Erythroblast (primary cell): Measurements from ENCODE around the gene TSPYL4.

ENCODE experiments used
- DNase-seq, 2 experiments: peaks; one replicate each; lab custom pipeline; 2025; lab: John Stamatoyannopoulos, UW
- GATA1 ChIP-seq: IDR thresholded peaks from 2 replicates; pipeline ENCODE4 v1.6.1; 2011; ENCODE audit warnings: low read depth, mild to moderate bottlenecking, control low read depth, low read length, moderate library complexity
- POLR2A ChIP-seq: IDR thresholded peaks from 2 replicates; pipeline ENCODE4 v1.6.1; 2011; ENCODE audit warnings: mild to moderate bottlenecking, low read length

The TSPYL4 gene

DNA sequence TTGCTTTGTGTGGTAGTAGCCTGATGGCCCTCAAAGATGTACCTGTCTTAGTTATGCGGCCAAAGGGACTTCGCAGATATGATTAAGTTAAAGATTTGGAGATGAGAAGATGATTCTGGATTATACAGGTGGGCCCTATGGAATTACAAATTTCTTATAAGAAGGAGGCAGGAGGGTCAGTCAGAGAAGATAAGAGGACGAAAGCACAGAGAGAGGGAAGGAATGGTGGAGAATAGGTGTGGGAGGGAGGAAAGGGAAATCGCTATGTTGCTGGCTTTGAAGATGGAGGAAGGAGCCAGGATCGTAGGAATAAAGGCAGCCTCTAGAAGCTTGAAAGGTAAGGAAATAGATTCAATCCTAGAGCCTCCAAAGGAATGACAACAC lies 27.1 kb upstream of the TSPYL4 start:
- no peak for DNase-seq
- TF ChIP-seq GATA1 (no peak), POLR2A (no peak)

DNA sequence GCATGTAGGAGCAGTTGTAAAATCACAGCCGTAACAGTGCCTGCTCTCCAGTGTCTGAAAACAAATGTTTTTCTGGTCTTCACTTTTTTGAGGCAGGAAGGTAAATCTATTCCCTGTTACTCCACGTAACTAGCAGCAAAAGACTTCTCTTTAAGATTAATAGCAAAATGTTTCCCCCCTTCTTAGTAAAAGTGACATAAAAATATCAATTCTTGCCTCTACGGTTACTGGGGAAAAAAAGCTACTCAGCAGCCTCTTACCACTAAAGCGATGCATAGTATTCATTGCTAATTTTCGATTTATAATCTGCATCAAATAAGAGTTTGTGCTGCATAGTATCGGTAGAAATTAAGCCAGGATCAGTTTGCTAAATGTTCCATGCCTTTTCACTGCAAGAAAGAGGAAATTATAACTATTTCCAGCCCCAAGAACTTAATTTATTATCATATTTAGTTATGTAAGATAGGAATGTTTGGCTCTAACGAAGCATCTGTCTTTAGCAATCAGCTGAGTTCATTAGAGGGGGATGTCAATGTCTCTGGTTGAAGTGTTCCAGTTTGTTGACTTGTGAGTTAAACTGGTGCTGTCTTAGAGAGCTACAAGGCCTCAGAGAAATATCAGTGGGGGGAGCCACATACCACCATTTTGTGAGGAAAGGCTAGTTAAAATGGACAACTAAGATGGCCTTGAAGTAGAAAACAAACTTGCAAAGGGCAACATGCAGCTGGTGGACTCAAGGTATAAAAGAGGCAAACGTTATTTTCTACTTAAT lies 26.5 kb upstream of the TSPYL4 start:
- DNase-seq = peak; percentile 59 to 66
- no peak for TF ChIP-seq GATA1
- no peak for TF ChIP-seq POLR2A

DNA sequence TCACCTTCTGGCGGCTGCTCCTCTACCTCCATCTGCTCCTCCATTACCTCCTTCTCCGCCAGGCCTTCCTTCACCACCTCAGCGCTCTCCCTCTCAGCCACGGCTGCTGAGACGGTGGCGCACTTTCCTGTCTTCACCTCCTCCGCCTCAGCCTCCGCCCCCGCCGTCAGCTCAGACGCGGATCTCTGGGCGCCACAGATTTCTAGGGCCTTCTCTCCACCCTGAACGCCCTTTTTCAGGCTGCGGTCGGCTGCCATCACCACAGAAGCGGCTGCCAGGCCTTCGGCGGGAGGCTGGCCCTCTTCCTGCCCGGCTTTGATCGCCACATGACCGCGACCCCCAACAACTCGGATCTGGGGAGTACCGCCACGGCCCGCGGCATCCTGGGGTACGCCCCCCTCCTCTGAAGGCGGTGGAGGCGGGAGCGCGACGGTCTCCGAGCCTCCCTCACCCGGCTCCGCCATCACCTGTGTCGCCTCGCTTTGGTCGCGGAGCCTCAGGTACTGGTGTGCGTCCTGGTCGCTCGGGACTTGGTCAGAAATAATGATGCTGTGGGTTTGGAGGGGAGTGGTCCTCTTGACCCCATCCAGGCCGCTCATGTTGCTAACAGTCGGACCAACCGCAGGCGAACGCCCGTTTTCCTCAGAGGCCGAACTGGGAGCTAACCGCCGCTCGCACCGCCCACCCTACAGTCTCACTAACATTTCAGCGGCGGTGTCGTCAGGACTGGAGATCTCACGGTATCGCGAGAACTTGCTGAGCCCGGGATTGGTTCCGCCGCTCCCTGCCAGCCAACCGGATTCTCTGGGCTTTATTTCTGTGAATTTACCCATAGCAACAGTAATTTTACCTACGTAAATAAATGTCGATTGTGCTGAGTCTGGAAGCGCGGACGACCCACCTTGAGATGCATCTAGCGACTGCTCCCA lies 25.6 kb upstream of the TSPYL4 start, which contains the start of gene TSPYL1:
TSS of gene TSPYL1 (minus strand) at position 699 of the 929 bp plus-strand sequence. CDS start at position 599, 100 bp downstream.
- TF ChIP-seq POLR2A (peak; percentile 99), GATA1 (no peak)

DNA sequence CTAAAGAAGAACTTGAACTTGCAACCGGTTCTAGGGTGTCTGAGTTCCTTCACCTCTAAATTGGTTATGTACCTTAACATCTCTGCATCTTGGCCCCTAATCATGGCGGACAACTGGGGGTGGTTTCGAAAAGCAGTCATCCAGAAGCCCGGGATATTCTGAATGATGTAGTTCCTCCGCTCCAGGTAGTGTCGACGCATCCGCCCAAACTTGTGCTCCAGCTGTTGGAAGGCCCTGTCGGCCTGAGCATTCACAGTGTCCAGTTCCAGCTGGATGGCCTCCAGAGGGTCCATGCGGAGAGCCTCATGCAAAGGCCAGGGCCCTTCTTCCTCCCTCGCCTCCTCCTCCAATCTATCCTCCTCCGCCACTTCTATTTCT lies 25.0 kb upstream of the TSPYL4 start:
- TF ChIP-seq GATA1 = no peak
- TF ChIP-seq POLR2A = no peak
- no peak for DNase-seq

More for the DNA sequence above, 25.6 kb upstream of the TSPYL4 start, which contains the start of gene TSPYL1:
- DNase-seq = peak; percentile 96 to 97

DNA sequence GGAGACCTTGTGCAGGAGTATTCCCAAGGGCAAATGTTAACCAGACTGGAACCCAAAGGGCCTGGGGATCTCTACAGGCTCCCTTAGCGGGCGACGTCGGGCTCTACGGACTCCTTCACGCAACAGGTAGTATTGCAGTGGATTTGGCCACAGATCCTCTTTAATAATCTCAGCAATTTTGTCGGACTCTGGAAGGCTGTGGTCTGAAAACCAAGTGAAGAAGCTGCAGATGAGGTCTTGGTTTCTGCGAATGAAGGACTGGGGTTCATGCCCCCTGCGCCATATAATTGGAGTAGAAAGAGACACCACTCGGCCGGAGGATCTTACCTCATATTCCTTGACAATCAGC lies 24.6 kb upstream of the TSPYL4 start:
- no peak for DNase-seq
- TF ChIP-seq POLR2A (no peak), GATA1 (no peak)

DNA sequence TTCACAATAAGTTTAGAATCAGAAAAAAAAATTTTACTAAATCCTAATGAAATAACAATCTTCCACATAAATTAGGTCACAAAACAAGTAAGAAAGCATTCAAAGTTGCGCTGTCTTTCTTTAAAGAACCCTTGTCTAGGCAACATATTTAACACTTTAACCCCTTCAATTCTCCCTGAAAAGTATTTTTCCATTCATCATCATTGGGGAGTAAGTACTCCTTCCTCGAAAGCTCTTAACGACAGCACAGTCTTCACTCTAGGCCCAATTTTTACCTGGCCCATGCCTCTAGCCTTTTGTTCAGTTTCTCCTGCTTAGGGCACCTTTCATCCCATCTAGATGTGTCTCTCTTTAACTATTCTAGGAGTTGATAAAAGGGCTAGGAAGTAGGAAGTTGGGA lies 23.2 kb upstream of the TSPYL4 start:
- TF ChIP-seq POLR2A = no peak
- TF ChIP-seq GATA1 = no peak
- DNase-seq = peak; percentile 4 to 18

DNA sequence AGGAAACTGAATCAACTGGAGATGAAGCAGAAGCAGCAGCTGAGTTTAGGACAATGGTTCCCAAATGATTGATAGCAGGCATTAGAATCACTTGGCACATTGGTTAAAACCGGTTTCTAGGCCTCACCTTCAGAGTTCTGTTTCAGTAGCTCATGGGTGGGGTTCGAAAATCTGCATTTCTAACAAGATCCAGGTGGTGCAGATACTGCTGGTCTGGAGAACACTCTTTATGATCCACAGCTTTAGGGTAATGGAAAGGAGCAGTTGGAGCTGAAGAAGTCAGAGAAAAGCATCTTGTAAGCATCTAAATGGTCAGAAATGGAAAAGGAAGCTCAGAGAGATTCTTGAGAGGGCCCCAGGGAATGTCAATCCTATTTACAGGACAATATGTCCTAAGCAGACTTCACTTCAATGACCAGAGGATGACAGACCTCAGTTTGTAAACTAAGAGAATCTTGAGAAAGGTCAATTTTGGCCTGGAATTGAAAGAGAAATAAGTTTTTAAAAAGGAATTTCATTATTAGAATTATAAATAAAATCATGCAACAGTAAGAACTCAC lies 17.4 kb upstream of the TSPYL4 start:
- no peak for DNase-seq
- TF ChIP-seq POLR2A = no peak
- TF ChIP-seq GATA1 = no peak

DNA sequence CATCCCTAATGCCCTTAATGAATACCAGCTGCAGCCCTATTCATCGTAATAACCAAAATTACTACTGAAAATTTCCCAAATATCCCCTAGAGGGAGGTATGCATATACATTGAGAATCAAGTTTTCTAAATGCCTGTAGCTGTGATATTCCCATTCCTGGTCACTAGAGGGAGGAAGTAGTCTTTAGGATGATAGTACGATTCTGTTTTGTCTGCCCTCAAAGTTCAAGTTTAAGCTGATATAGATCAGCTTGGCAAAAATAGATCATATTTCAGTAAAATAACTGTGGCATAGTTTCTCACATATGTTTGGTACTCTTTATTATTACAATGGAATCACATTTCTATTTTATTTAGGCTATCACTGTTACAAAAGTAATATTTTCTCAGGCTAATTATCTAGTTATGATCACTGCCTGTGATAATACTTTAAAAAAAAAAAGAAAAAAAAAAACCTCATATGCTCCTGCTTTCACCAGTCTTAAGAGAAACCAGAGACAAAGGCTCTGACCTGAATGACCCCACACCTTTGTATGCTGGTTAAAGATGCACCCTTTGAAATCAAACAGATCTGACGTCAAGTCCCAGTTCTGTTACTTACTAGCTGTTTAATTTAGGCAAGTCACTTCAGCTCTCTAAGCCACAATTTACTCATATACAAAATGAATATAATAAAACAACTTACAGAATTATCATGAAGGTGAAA lies 14.9 kb upstream of the TSPYL4 start:
- TF ChIP-seq GATA1 (no peak), POLR2A (no peak)
- peak; percentile 82 to 84 for DNase-seq

DNA sequence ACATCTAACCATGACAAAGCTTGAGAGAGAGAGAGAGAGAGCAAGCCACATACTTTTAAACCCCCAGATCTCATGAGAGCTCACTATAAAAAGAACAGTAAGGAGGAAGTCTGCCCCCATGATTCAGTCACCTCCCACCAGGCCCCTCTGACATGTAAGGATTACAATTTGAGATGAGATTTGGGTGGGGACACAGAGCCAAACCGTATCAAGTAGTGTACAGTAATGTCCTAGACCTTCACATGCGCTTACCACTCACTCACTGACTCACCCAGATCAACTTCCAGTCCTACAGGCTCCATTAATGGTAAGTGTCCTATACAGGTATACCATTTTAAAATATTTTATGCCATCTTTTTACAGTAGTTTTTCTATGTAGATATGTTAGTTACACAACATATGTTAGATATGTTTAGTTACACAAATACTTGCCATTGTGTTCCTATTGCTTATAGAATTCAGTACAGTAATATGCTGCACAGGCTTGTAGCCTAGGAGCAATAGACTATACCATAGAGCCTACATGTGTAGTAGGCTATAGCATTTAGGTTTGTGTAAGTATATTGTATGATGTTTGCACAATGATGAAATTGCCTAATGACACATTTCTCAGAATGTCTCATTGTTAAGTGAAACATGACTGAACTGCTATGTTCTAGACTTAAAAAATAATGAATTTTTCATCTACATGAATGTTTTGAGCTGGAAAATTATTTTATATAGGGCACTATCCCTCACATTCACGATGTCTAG lies 14.1 kb upstream of the TSPYL4 start:
- no peak for DNase-seq
- TF ChIP-seq GATA1 (no peak), POLR2A (no peak)

DNA sequence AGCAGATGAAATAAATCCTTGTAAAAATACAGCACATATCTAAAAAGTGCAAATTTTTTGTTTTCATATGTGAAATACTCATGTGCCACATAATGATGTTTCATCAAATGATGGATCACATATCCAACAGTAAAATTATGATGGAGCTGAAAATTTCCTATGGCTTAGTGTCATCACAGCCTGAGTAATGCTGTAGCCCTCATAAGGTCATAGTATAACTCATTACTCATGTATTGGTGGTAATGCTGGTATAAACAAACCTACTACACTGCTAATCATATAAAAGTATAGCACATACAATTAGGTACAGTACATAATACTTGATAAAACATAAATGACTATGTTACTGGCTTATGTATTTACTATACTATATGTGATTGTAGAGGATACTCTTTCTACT lies 12.9 kb upstream of the TSPYL4 start:
- TF ChIP-seq GATA1 (no peak), POLR2A (no peak)
- no peak for DNase-seq

DNA sequence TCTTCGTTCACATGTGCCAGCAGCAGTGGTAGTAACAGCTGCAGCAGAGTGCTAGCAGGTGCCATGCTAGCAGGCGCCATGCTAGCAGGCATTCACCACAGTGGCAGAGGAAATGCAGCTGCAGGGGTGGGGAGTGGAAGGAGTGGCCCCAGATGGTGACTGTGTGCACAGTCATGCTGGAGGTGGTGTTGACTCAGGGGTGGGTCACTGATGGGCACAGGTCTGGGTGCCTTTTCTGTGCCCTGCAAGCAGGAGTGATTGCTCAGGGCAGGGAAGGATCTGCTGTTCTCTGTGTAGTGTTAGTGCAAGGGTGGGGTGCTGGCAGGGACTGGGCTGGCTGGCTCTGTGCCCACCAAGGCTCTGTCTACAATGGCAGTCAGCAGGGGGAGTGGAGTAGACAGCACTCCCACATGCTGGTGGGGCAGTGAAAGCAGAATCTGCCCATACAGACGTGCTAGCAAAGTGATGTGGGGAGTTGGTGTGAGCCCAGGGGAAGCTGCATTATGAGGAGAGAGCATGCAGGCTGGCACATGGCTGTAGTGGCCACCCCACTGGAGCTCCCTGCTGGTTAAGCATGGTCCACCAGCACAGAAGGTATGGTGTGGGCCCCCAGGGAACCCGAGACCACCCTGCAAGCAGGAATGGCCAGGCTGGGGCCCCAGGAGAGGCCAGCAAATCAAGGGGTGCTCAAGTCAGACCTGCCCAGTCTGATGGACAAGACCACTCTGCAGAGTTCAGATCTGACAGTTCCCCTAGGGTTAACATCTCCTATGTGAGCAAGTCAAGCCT lies 11.4 kb upstream of the TSPYL4 start:
- DNase-seq = peak; percentile 40 to 46
- TF ChIP-seq POLR2A (no peak), GATA1 (no peak)

DNA sequence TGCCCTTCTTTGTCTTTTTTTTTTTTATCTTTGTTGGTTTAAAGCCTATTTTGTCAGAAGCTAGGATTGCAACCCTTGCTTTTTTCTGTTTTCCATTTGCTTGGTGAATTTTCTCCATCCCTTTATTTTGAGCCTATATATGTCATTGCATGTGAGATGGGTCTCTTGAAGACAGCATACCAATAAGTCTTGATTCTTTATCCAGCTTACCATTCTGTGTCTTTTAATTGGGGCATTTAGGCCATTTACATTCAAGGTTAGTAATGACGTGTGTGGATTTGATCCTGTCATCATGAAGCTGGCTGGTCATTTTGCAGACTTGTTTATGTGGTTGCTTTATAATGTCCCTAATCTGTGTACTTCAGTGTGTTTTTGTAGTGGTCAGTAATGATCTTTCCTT lies 9.5 kb upstream of the TSPYL4 start:
- TF ChIP-seq POLR2A (no peak), GATA1 (no peak)

More for the DNA sequence above, 9.5 kb upstream of the TSPYL4 start:
- no peak for DNase-seq
